ENCODE results near the gene OR56A5.
"Not testable (repeated sequence)": the region's sequence is repeated elsewhere in the genome, so short reads cannot be mapped to it uniquely, and the experiment has no call there.

Gene OR56A5, protein sequence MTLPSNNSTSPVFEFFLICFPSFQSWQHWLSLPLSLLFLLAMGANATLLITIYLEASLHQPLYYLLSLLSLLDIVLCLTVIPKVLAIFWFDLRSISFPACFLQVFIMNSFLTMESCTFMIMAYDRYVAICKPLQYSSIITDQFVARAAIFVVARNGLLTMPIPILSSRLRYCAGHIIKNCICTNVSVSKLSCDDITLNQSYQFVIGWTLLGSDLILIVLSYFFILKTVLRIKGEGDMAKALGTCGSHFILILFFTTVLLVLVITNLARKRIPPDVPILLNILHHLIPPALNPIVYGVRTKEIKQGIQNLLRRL

DNA sequence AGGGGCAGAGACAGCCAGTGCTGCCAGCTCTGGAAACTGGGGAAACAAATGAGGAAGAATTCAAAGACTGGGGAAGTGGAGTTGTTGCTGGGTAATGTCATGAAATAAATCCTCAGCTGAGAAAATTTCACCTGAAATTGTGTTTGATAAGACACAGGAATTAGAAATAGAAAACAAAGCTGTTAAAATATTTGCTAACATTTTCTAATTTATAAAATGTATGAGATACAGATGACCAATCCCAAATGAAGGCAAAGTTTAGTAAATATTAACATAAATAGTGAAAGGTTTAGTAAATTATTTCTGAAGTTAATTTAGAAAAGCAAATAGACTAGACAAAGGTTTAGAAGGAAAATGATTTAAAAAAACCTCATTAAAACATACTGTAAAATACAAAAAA is at the start of gene OR56A5:
OR56A5 (minus strand) TSS at position 101 of the 400 bp plus-strand sequence; CDS start at position 101, 0 bp downstream.
- DNase-seq = no peak

- no peak for DNase-seq
Observed at GRCh38 chr11:6013042-6013441, 44.7 kb upstream of the OR56A5 start.

DNA sequence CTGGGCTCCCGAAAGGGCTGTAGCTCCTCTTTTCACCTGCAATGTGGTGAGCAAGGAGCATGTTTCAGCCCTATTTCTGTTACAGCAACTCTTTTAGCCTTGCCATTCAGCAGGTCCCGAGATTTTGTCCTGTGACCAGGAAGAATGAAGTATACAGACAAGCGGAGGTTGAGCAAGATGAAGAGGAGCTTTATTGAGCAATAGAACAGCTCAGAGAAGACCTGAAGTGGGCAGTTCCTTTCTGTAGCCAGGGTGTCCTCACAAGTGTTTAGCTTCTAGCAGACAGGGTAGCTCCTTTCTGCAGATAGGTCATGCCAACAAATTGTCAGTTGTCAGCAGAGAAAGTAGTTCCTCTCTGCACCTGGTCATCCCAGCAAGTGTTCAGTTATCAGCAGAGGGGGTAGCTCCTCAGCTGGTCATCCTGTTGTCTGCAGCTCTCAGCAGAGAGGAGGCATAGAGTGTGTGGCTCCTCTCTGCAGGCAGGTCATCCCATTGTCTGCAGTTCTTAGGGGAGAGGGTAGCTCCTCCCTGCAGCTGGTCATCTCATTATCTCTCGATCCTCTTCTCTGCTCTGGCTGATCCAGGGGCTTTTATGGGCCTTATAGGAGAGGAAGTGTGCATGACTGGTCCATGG is 43.9 kb upstream of the OR56A5 start:
- DNase-seq = no peak

DNA sequence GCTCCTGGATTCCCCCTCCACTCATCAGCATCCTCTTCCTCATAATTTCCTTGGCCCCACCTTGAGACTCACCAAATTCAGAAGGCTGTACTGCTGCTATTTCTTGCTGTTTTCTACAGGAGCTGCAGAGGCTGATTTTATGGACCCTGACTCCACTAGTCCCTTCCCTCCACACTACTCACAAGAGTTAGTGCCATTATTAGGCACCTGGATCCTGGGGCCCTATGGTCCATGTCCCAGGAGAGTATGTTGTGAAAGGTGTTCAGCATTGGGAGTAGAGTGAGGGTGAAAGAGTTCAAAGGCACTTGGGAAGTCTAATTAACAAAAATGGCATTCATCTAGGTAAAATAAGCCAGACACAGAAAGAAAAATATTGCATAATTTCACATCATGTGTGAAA is 38.6 kb upstream of the OR56A5 start, which contains the start of gene OR56A4:
OR56A4 (minus strand) TSS at position 101 of the 400 bp plus-strand sequence. CDS start 3,954 bp downstream, outside the sequence.
- no peak for DNase-seq

- DNase-seq = no peak
Observed at GRCh38 chr11:6006395-6006794, 38.1 kb upstream of the OR56A5 start.

GRCh38 chr11:6002202-6002699 is 34.0 kb upstream of the OR56A5 start:
- no peak for DNase-seq

DNA sequence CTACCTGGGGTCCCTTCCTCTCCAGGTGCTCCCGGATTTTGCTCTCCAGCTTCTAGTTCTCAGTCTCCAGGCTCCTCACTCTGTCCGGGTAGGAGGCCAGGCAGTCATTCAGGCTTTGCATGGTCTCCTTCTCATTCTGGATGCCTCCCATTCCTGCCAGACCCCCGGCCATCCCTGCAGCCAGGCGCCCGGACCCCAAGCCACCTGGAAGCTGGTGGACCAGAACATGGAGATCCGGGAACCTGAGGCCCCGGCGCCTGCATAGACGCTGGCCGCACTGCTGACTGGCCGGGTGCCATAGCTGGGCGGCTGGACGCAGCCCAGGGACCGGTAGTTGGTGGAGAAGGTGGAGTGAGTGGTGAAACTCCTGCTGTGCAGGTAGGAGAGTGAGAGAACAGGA is 26.5 kb upstream of the OR56A5 start:
- DNase-seq = no peak

DNA sequence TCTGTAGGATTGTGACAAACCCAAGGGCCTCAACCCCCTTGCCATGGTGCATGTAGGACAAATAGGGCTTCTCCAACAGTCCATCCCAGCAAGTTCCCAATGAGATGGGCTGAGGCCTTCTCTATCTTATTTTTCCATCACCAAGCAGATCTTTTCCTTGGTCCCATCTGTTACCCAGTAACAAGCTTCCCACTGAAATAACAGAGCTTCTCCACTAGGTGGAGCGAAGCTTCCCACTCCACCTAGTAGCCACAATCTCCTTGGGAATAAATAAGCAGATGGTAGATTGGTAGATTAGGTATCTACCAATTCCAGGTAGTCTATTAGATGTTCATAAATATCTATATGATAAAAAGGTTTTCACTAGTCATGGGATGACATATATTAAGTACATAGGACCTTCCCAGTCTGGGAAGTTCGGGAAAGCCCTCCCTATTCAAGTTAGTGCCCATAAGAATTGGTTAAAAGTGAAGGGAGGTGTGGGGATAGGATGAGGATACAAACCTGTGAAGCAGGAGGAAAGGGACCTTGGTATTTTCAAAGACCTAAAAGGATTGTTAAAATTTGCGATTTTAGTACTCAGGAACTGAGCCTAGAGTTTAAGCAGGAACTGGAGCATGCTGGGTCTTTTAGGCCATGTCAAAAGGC is 24.4 kb upstream of the OR56A5 start:
- DNase-seq = no peak

DNA sequence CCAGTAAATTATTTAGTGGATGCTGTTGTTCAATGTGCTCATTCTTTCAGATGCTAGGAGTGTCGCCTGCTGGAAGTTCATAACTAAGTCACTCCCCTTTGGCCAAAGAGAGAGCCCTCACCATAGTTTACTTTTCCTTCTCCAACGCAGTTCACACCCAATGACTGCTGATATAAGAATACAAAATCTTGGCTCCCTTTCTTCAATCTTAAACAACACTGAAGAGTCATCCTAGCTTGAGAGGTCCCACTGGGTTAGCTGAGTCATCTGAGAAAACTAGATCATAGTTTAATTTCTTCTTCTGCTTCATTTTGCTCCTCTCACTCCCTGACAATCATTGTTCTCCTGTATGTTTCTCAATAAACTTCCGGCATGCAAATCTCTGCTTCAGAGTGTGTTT is 23.9 kb upstream of the OR56A5 start:
- no peak for DNase-seq

DNA sequence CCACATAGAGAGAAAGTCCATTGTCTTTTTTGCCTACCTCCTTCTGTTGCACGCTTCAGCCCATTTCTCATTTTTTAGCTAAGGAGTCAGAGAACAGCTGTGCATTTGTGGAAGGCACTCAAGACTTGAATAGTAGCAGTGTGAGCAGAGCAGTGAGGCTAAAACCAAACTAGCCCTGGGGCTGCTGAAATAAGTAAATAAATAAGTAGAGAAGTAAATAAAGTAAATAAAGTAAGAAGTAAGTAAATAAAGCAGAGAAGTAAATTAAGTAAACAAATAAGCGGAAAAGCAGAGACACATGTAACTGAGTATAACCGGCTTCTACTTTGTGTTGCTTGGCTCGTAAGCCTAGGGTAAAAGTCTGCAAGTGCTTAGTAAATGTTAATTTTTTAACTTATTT is 20.9 kb upstream of the OR56A5 start:
- DNase-seq = no peak

- no peak for DNase-seq
Observed at GRCh38 chr11:5986885-5987284, 18.6 kb upstream of the OR56A5 start, which contains the start of gene OR52L1. TSS of gene OR52L1 (minus strand) at chr11:5986985. CDS start at chr11:5986930, 55 bp downstream.

- DNase-seq = no peak
Observed at GRCh38 chr11:5983443-5983842, 15.1 kb upstream of the OR56A5 start.

DNA sequence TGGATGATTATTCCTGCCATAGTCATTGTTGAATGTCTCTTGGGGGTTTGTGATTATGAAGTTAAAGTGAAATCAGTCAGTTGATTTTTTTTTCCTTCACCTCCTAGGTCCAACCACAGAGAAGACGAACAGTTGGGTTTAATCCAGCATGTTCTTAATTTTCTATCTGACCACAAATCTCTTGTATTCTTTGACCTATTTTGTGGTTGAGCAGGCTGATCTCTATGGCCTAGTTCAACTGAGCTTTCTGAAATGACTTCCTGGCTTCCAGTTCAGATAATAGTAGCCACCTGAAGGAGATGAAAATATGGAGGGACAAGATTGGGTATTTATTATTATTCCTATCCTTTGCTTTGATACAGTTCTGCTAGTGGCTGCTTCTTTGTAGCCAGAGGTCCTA is 5.2 kb upstream of the OR56A5 start:
- no peak for DNase-seq

- no peak for DNase-seq
Observed at GRCh38 chr11:5967708-5968107, 586 bp downstream of the OR56A5 start.

GRCh38 chr11:5966958-5967357 is 1.3 kb downstream of the OR56A5 start:
- no peak for DNase-seq

- DNase-seq = not testable (repeated sequence)
Observed at GRCh38 chr11:5960704-5961320, 7.5 kb downstream of the OR56A5 start.

- no peak for DNase-seq
Observed at GRCh38 chr11:5955586-5955985, 12.7 kb downstream of the OR56A5 start.

DNA sequence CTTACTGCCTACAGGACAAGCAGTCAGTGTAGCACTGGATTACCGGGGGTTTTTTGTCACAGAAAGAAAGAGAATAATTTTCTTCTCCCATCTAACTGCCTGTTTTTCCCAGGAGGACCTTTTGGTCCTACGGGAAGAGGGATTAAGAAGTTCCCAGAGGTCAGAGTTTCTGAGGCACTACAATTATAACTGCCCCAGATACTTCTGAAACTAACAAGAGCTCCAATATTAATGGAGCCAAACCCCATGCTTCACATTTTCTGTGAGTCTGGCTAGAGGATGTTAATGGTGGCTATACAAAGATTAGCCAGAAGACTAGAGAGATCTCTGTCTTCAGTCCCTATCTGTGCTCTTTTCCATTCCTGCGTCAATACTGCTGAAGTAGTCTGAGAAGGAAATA is 26.3 kb downstream of the OR56A5 start, which contains the start of gene OR56A3:
OR56A3 (plus strand) TSS at position 301 of the 400 bp plus-strand sequence. CDS start 5,096 bp downstream, outside the sequence.
- DNase-seq = no peak

- DNase-seq = no peak
Observed at GRCh38 chr11:5940748-5941147, 27.5 kb downstream of the OR56A5 start.

DNA sequence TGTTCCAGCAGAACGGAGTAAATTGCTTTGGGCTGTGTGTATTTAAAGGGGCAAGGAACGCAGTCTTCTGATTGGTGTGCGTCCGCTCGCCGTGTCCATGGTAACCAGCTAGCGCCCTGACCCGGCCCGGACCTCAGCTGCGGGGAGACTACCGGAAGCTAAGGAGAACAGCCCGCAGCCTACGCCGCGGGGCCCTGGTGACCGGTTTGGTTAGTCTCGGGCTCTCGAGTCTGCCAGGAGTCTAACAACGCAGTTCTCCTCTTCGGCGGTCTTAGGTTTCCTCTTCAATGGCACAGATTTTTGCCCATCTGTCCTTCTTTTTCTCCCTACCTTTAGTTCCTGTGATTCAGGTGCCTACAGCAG is 29.7 kb downstream of the OR56A5 start:
- DNase-seq = no peak

DNA sequence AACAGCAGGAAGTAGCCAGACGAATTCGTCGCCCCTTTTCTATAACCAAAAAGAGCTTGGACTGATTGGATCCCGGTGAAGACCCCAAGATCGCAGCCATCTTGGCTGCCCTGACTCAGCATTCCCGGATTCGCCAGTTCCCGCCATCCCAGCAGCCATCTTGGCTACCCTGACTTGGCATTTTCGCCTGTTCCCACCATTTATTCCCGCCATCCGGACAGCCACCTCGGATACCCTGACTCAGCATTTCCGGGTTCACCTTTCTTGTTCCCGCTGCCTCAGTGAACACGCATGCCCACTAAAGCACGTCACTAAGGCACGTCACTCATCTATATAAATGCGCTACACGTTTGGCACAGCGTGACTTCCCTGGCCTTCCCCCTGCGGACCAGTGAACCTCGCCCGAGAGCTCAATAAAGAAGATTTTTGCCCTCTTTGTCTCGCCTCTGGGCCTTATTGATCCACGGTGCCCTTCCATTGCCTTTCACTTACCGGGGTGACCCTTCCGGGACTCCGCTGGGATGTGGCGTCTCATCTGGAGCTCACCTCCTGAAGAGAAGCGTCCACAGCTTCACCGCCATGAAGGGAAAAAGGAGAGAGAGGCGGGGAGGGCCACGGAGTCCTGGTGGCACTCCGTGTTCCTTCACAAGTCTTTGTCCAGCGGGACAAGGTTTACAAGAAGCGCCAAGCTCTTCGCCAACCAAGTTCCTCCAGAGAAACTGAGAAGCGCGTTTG is 30.3 kb downstream of the OR56A5 start:
- no peak for DNase-seq

DNA sequence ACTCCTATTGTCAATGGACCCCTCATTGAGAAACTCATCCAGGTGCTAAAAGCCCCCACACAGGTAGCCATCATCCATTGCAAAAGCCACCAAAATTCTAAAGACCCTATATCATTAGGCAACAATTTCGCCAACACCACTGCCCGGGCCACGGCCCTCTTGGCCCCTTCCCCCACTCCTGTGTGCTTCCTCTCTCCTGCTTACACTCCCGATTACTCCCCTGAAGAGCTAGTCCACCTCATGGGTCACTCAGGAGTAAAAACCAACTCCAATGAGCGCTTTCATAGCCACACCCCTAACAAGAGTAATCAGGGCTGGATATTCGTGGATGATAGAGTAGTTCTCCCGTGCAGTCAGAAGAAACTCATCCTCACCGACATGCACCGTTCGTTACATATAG is 35.2 kb downstream of the OR56A5 start:
- no peak for DNase-seq

Data from NCI-H1092 (cell line).